ENCODE measurements around the gene DNA2. TPM values are rescaled to one million over a fixed set of nuclear protein-coding genes. Genes with fewer than 3 reads are reported as not detected.

DNA2 gene
- total and polyA plus RNA-seq, 2 donors (not counting 1 experiment from before 2014, with no cell fraction given): 1.6 to 6.5 TPM

- ChIA-PET CTCF (no interaction called here), POLR2A (no interaction called here)
- Mint-ChIP-seq H3K27me3 (no peaks in the 10 kb centered on the region), H3K9me3 (ENCODE audit: insufficient read depth) (no peaks in the 10 kb centered on the region), H3K4me1 (no peaks in the 10 kb centered on the region), H3K4me3 (no peak overlapping the region), H3K27ac (no peak overlapping the region)
- Histone ChIP-seq H3K4me2 (replicated peaks; ENCODE audit: low read depth, low read length, poor library complexity, severe bottlenecking) (no peak overlapping the region), H2AFZ (ENCODE audit: insufficient read depth, low read depth, low read length, poor library complexity, severe bottlenecking) (no peak overlapping the region), H3K27me3 (replicated peaks in 1 of 4; ENCODE audit: control extremely low read depth in 1 of 4, control insufficient read depth in 3 of 4, insufficient read depth in 4 of 4, low read length in 3 of 4) (no peaks in the 10 kb centered on the region), H3K4me3 (ENCODE audit: control extremely low read depth in 1 of 5, extremely low read depth in 1 of 5, insufficient read depth in 1 of 5, low read depth in 2 of 5, low read length in 4 of 5) (no peak overlapping the region), H3K79me2 (ENCODE audit: control insufficient read depth, insufficient read depth, low read length) (no peaks in the 10 kb centered on the region), H3K9ac (ENCODE audit: low read length) (no peak overlapping the region), H3K27ac (ENCODE audit: low read length in 2 of 2) (no peak overlapping the region), H4K20me1 (ENCODE audit: control insufficient read depth, insufficient read depth, low read length, poor library complexity, severe bottlenecking) (no peaks in the 10 kb centered on the region), H3K9me3 (ENCODE audit: control extremely low read depth in 1 of 3, control insufficient read depth in 2 of 3, insufficient read depth in 1 of 3, low read length in 2 of 3) (no peaks in the 10 kb centered on the region), H3K4me1 (ENCODE audit: control insufficient read depth in 2 of 2, insufficient read depth in 2 of 2, low read length in 2 of 2) (no peaks in the 10 kb centered on the region), H3K36me3 (replicated peaks in 1 of 2; ENCODE audit: control extremely low read depth in 1 of 2, control insufficient read depth in 1 of 2, extremely low read depth in 1 of 2, insufficient read depth in 2 of 2, low read length in 1 of 2) (peaks cover 2 to 17% of the 10 kb centered on the region in 2 experiments)
- intact Hi-C loops (cut with micrococcal nuclease): no loop called here
- 100% methylated on average over 2 of the region's 6 CpGs for WGBS (ENCODE audit: insufficient coverage)
- DNase-seq (no peak), ATAC-seq (ENCODE audit: low read depth) (no peak)
- no peak for TF ChIP-seq EZH2 (IDR thresholded peaks at IDR 0.05; ENCODE audit: borderline replicate concordance, insufficient read depth, low read depth, low read length, poor library complexity, severe bottlenecking)
- no peak for TF ChIP-seq CTCF (IDR thresholded peaks at IDR 0.05)
Measured at GRCh38 chr10:68508090-68508489, 36.3 kb upstream of the DNA2 start.

- Histone ChIP-seq H3K36me3 (replicated peaks in 1 of 2; ENCODE audit: control extremely low read depth in 1 of 2, control insufficient read depth in 1 of 2, extremely low read depth in 1 of 2, insufficient read depth in 2 of 2, low read length in 1 of 2) (peaks cover 2 to 14% of the 10 kb centered on the region in 2 experiments), H4K20me1 (ENCODE audit: control insufficient read depth, insufficient read depth, low read length, poor library complexity, severe bottlenecking) (no peaks in the 10 kb centered on the region), H3K27me3 (replicated peaks in 1 of 4; ENCODE audit: control extremely low read depth in 1 of 4, control insufficient read depth in 3 of 4, insufficient read depth in 4 of 4, low read length in 3 of 4) (no peaks in the 10 kb centered on the region), H2AFZ (ENCODE audit: insufficient read depth, low read depth, low read length, poor library complexity, severe bottlenecking) (no peak overlapping the region), H3K4me1 (ENCODE audit: control insufficient read depth in 2 of 2, insufficient read depth in 2 of 2, low read length in 2 of 2) (no peaks in the 10 kb centered on the region), H3K4me2 (replicated peaks; ENCODE audit: low read depth, low read length, poor library complexity, severe bottlenecking) (no peak overlapping the region), H3K9ac (ENCODE audit: low read length) (no peak overlapping the region), H3K27ac (ENCODE audit: low read length in 2 of 2) (no peak overlapping the region), H3K4me3 (ENCODE audit: control extremely low read depth in 1 of 5, extremely low read depth in 1 of 5, insufficient read depth in 1 of 5, low read depth in 2 of 5, low read length in 4 of 5) (no peak overlapping the region), H3K9me3 (ENCODE audit: control extremely low read depth in 1 of 3, control insufficient read depth in 2 of 3, insufficient read depth in 1 of 3, low read length in 2 of 3) (no peaks in the 10 kb centered on the region), H3K79me2 (ENCODE audit: control insufficient read depth, insufficient read depth, low read length) (no peaks in the 10 kb centered on the region)
- no peaks in the 10 kb centered on the region for H3K27me3 Mint-ChIP-seq
- intact Hi-C loops (cut with micrococcal nuclease): no loop called here
- CTCF ChIA-PET: no interaction called here
- H3K27ac Mint-ChIP-seq: no peak overlapping the region
- POLR2A ChIA-PET: no interaction called here
- no peaks in the 10 kb centered on the region for H3K9me3 Mint-ChIP-seq (ENCODE audit: insufficient read depth)
- no peak overlapping the region for H3K4me3 Mint-ChIP-seq
- no peaks in the 10 kb centered on the region for H3K4me1 Mint-ChIP-seq
- 100% methylated on average over 3 of the region's 5 CpGs for WGBS (ENCODE audit: insufficient coverage)
- no peak for ATAC-seq (ENCODE audit: low read depth)
- TF ChIP-seq CTCF (IDR thresholded peaks at IDR 0.05) (no peak), EZH2 (IDR thresholded peaks at IDR 0.05; ENCODE audit: borderline replicate concordance, insufficient read depth, low read depth, low read length, poor library complexity, severe bottlenecking) (no peak)
- DNase-seq: no peak
Measured at GRCh38 chr10:68506411-68506810, 34.6 kb upstream of the DNA2 start.

Data from B cell (primary cell).